HG03460 (cell line): ENCODE results near the gene CA12.

Source experiments
- ATAC-seq: cut with Tn5 transposase; IDR thresholded peaks from one replicate; pipeline ENCODE4 v1.9.1; 2021; ENCODE audit not compliant: unreplicated experiment

CA12 gene

GRCh38 chr15:63379492-63380150 is 2.0 kb downstream of the CA12 start:
- ATAC-seq, result no peak

- no peak for ATAC-seq
Measured at GRCh38 chr15:63378946-63379345, 2.7 kb downstream of the CA12 start.

- no peak for ATAC-seq
Measured at GRCh38 chr15:63374686-63375520, 6.7 kb downstream of the CA12 start.

- ATAC-seq, result no peak
Measured at GRCh38 chr15:63373866-63374548, 7.6 kb downstream of the CA12 start.

- ATAC-seq, result no peak
Measured at GRCh38 chr15:63373330-63373729, 8.3 kb downstream of the CA12 start.

GRCh38 chr15:63372753-63373152 is 8.9 kb downstream of the CA12 start:
- no peak for ATAC-seq

- ATAC-seq, result no peak
Measured at GRCh38 chr15:63372018-63372705, 9.5 kb downstream of the CA12 start.

- no peak for ATAC-seq
Measured at GRCh38 chr15:63371297-63371918, 10.2 kb downstream of the CA12 start.

GRCh38 chr15:63370764-63371163 is 10.9 kb downstream of the CA12 start:
- ATAC-seq, result no peak

- no peak for ATAC-seq
Measured at GRCh38 chr15:63369781-63370180, 11.9 kb downstream of the CA12 start.

- no peak for ATAC-seq
Measured at GRCh38 chr15:63369296-63369695, 12.3 kb downstream of the CA12 start.

GRCh38 chr15:63368503-63368902 is 13.1 kb downstream of the CA12 start:
- ATAC-seq, result no peak

- ATAC-seq, result no peak
Measured at GRCh38 chr15:63367900-63368299, 13.7 kb downstream of the CA12 start.

- ATAC-seq, result no peak
Measured at GRCh38 chr15:63367390-63367789, 14.3 kb downstream of the CA12 start.

- no peak for ATAC-seq
Measured at GRCh38 chr15:63366451-63366850, 15.2 kb downstream of the CA12 start.

- no peak for ATAC-seq
Measured at GRCh38 chr15:63365273-63365680, 16.4 kb downstream of the CA12 start.

- ATAC-seq, result no peak
Measured at GRCh38 chr15:63364399-63365272, 17.0 kb downstream of the CA12 start.

GRCh38 chr15:63363292-63363691 is 18.4 kb downstream of the CA12 start:
- ATAC-seq, result no peak

GRCh38 chr15:63362885-63363284 is 18.8 kb downstream of the CA12 start:
- ATAC-seq, result no peak

- no peak for ATAC-seq
Measured at GRCh38 chr15:63362196-63362595, 19.4 kb downstream of the CA12 start.
